ENCODE data around the gene ALX3.

The ALX3 gene

GRCh38 chr1:110087812-110088738 lies 17.6 kb upstream of the ALX3 start:
- peak; percentile 71 for TF ChIP-seq CTCF (IDR thresholded peaks at IDR 0.05)

- TF ChIP-seq CTCF (IDR thresholded peaks at IDR 0.05) = no peak
Measured at GRCh38 chr1:110086961-110087360, 16.5 kb upstream of the ALX3 start.

- no peak for TF ChIP-seq CTCF (IDR thresholded peaks at IDR 0.05)
Measured at GRCh38 chr1:110085671-110086070, 15.2 kb upstream of the ALX3 start.

GRCh38 chr1:110084227-110085078 lies 14.0 kb upstream of the ALX3 start:
- TF ChIP-seq CTCF (IDR thresholded peaks at IDR 0.05) = no peak

- TF ChIP-seq CTCF (IDR thresholded peaks at IDR 0.05) = no peak
Measured at GRCh38 chr1:110083866-110084226, 13.4 kb upstream of the ALX3 start.

GRCh38 chr1:110083061-110083865 lies 12.8 kb upstream of the ALX3 start:
- no peak for TF ChIP-seq CTCF (IDR thresholded peaks at IDR 0.05)

GRCh38 chr1:110082477-110082876 lies 12.0 kb upstream of the ALX3 start:
- TF ChIP-seq CTCF (IDR thresholded peaks at IDR 0.05) = no peak
